ENCODE data around the gene SBF2.

DNA sequence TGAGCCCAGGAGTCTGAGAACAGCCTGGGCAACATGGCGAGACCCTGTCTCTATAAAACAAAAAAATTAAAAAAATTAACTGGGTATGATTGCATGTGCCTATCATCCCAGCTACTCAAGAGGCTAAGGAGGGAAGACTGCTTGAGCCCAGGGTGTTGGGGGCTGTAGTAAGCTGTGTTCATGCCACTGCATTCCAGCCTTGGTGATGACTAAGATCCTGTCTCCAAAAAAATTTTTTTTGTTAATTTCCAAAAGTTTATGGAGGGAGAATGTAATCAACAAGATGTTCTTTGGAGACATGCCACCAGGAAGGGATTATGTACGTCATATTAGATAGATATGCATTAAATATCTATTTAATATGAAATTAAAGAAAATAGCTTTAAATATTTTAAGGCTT lies 267.5 kb downstream of the SBF2 start:
- TF ChIP-seq, protein P1, sequence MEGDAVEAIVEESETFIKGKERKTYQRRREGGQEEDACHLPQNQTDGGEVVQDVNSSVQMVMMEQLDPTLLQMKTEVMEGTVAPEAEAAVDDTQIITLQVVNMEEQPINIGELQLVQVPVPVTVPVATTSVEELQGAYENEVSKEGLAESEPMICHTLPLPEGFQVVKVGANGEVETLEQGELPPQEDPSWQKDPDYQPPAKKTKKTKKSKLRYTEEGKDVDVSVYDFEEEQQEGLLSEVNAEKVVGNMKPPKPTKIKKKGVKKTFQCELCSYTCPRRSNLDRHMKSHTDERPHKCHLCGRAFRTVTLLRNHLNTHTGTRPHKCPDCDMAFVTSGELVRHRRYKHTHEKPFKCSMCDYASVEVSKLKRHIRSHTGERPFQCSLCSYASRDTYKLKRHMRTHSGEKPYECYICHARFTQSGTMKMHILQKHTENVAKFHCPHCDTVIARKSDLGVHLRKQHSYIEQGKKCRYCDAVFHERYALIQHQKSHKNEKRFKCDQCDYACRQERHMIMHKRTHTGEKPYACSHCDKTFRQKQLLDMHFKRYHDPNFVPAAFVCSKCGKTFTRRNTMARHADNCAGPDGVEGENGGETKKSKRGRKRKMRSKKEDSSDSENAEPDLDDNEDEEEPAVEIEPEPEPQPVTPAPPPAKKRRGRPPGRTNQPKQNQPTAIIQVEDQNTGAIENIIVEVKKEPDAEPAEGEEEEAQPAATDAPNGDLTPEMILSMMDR (IDR thresholded peaks at IDR 0.05; ENCODE audit: low read depth, low read length), result no peak
- TF ChIP-seq EZH2phosphoT487 (IDR thresholded peaks at IDR 0.05; ENCODE audit: low read depth), result no peak
